Measurements from ENCODE around the gene SMYD3.
A peak's percentile ranks its signal among the peaks of the same experiment; 100 is the strongest.
"Not testable (repeated sequence)": the region's sequence is repeated elsewhere in the genome, so short reads cannot be mapped to it uniquely, and the experiment has no call there.

The SMYD3 gene

DNA sequence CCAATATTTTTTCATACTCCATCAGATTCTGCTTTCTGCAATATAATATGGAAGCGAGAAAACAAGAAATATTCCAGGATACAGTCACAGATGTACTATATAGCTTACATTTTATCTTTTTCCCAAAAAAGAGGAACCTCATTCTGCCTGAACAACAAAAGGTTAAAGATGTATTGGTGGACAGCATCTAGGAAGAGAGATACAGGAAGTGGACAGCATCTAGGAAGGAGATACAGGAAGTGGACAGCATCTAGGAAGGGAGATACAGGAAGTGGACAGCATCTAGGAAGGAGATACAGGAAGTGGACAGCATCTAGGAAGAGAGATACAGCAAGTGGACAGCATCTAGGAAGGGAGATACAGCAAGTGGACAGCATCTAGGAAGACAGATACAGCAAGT lies 483.0 kb downstream of the SMYD3 start:
- not testable (repeated sequence) for H3K9me3 ChIP-seq; DNase-seq (ENCODE audit: low spot score in 2 of 2); H3K27me3 ChIP-seq (ENCODE audit: low read depth); H3K36me3 ChIP-seq (replicated peaks); H3K4me3 ChIP-seq; H3K4me1 ChIP-seq
- in situ Hi-C loops (cut with MboI; ENCODE audit: low sequenced_read_pairs): loop anchor here (25.0 kb wide), 1 partner anchor 512 kb away; no protein-coding TSS in a partner anchor

DNA sequence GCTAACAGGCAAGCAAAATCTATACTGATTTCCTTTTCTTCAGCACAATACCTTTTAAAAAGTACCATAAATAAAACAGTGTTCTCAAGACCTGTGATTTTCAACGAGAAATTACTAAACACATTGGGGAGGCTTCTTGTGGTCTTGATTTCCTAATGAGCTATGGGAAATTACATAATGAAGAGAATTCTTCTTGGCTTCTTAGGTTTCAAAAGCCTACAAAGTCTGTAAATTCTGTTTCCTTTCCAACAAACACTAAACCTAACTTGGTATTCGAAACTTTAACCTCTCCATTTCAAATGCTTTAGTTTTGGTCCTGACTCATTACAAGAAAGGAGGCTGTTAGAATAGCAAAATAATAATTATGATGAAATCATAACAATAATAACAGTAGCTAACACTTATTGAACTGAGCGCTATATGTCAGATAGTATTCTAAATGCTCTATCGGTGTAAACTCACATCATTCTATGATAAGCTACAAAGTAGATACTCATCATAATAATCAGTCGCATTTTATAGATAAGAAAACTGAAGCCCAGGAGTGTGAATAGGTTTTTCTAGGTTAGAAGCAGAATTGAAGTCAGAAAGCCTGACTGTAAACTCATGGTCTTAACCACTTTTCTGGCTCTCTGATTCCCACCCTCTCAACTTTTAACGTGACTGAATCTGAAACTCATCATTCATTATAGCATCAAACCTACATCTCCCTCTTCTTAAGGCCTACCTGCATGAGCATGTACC lies 486.7 kb downstream of the SMYD3 start:
- H3K9me3 ChIP-seq: no peaks in the 10 kb centered on the region
- H3K27me3 ChIP-seq (ENCODE audit: low read depth): no peaks in the 10 kb centered on the region
- in situ Hi-C loops (cut with MboI; ENCODE audit: low sequenced_read_pairs): loop anchor here (25.0 kb wide), 1 partner anchor 508 kb away; no protein-coding TSS in a partner anchor
- no peak overlapping the region for H3K4me3 ChIP-seq
- H3K36me3 ChIP-seq (replicated peaks): no peaks in the 10 kb centered on the region
- no peaks in the 10 kb centered on the region for H3K4me1 ChIP-seq
- no peak for DNase-seq (ENCODE audit: low spot score in 2 of 2)

DNA sequence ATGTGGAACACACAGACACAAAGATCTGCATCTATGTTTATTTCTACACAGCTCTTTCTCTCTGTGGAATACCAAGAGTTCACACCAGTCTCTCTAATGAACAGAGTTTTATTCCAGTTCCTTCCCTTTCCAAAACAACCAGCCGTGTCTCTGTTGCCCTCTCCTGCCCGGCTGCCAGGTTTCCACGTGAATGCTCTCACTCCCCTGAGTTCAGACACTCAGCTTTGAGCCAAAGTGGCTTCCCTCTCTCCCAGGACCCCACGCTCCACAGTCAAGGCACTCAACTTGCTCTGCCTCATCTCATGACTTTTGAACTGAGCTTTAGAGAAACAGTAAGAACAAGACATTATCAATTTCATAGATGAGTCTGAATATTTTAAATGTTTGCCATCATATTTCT lies 488.9 kb downstream of the SMYD3 start:
- in situ Hi-C loops (cut with MboI; ENCODE audit: low sequenced_read_pairs): loop anchor here (10.0 to 25.0 kb wide), 2 partner anchors 427 to 506 kb away; no protein-coding TSS in a partner anchor
- no peaks in the 10 kb centered on the region for H3K27me3 ChIP-seq (ENCODE audit: low read depth)
- no peak for DNase-seq (ENCODE audit: low spot score in 2 of 2)
- no peaks in the 10 kb centered on the region for H3K36me3 ChIP-seq (replicated peaks)
- no peak overlapping the region for H3K4me3 ChIP-seq
- H3K9me3 ChIP-seq: no peaks in the 10 kb centered on the region
- H3K4me1 ChIP-seq: no peaks in the 10 kb centered on the region

- peak; percentile 20 to 34 for DNase-seq (ENCODE audit: low spot score in 2 of 2)
- in situ Hi-C loops (cut with MboI; ENCODE audit: low sequenced_read_pairs): loop anchor here (10.0 to 25.0 kb wide), 2 partner anchors 432 to 500 kb away; no protein-coding TSS in a partner anchor
Observed at GRCh38 chr1:246012341-246012740, 494.7 kb downstream of the SMYD3 start.

GRCh38 chr1:246010386-246010785 lies 496.7 kb downstream of the SMYD3 start:
- no peak overlapping the region for H3K4me3 ChIP-seq
- no peak for DNase-seq (ENCODE audit: low spot score in 2 of 2)
- H3K9me3 ChIP-seq: no peaks in the 10 kb centered on the region
- in situ Hi-C loops (cut with MboI; ENCODE audit: low sequenced_read_pairs): loop anchor here (10.0 to 25.0 kb wide), 2 partner anchors 434 to 498 kb away; no protein-coding TSS in a partner anchor
- no peaks in the 10 kb centered on the region for H3K4me1 ChIP-seq
- no peaks in the 10 kb centered on the region for H3K27me3 ChIP-seq (ENCODE audit: low read depth)
- H3K36me3 ChIP-seq (replicated peaks): no peaks in the 10 kb centered on the region

More at GRCh38 chr1:246012341-246012740, 494.7 kb downstream of the SMYD3 start:
- H3K9me3 ChIP-seq: no peaks in the 10 kb centered on the region
- no peaks in the 10 kb centered on the region for H3K27me3 ChIP-seq (ENCODE audit: low read depth)
- H3K36me3 ChIP-seq (replicated peaks): no peaks in the 10 kb centered on the region
- H3K4me3 ChIP-seq: no peak overlapping the region
- no peaks in the 10 kb centered on the region for H3K4me1 ChIP-seq

- H3K4me3 ChIP-seq: no peak overlapping the region
- in situ Hi-C loops (cut with MboI; ENCODE audit: low sequenced_read_pairs): loop anchor here (25.0 kb wide), 1 partner anchor 496 kb away; no protein-coding TSS in a partner anchor
- no peaks in the 10 kb centered on the region for H3K36me3 ChIP-seq (replicated peaks)
- no peaks in the 10 kb centered on the region for H3K4me1 ChIP-seq
- H3K27me3 ChIP-seq (ENCODE audit: low read depth): no peaks in the 10 kb centered on the region
- no peaks in the 10 kb centered on the region for H3K9me3 ChIP-seq
- DNase-seq (ENCODE audit: low spot score in 2 of 2): no peak
Observed at GRCh38 chr1:246008363-246008831, 498.7 kb downstream of the SMYD3 start.

- in situ Hi-C loops (cut with MboI; ENCODE audit: low sequenced_read_pairs): loop anchor here (25.0 kb wide), 1 partner anchor 493 kb away; no protein-coding TSS in a partner anchor
- Histone ChIP-seq H3K4me3 (no peak overlapping the region), H3K36me3 (replicated peaks) (no peaks in the 10 kb centered on the region), H3K27me3 (ENCODE audit: low read depth) (no peaks in the 10 kb centered on the region), H3K9me3 (no peaks in the 10 kb centered on the region), H3K4me1 (no peaks in the 10 kb centered on the region)
- DNase-seq (ENCODE audit: low spot score in 2 of 2): no peak
Observed at GRCh38 chr1:246005067-246005466, 502.0 kb downstream of the SMYD3 start.

GRCh38 chr1:246004301-246004700 lies 502.8 kb downstream of the SMYD3 start:
- no peaks in the 10 kb centered on the region for H3K9me3 ChIP-seq
- no peak overlapping the region for H3K4me3 ChIP-seq
- no peaks in the 10 kb centered on the region for H3K27me3 ChIP-seq (ENCODE audit: low read depth)
- in situ Hi-C loops (cut with MboI; ENCODE audit: low sequenced_read_pairs): loop anchor here (5.0 to 25.0 kb wide), 2 partner anchors 492 to 847 kb away; no protein-coding TSS in a partner anchor
- no peaks in the 10 kb centered on the region for H3K4me1 ChIP-seq
- no peak for DNase-seq (ENCODE audit: low spot score in 2 of 2)
- H3K36me3 ChIP-seq (replicated peaks): no peaks in the 10 kb centered on the region

DNA sequence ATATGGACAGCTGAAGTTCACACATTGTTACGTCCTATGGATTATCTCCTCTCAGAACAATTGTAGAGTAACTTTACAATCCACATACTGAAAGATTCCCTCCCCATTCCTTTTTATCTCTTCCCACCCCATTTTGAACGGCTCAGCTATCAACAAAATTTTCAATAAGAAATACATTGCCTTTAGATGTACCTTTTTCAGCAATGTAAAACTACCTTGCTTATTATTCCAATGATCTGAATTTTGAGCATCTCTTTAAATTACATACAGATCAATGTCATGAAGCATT lies 503.7 kb downstream of the SMYD3 start:
- DNase-seq (ENCODE audit: low spot score in 2 of 2): no peak
- in situ Hi-C loops (cut with MboI; ENCODE audit: low sequenced_read_pairs): loop anchor here (5.0 to 25.0 kb wide), 2 partner anchors 491 to 846 kb away; no protein-coding TSS in a partner anchor
- Histone ChIP-seq H3K9me3 (no peaks in the 10 kb centered on the region), H3K4me1 (no peaks in the 10 kb centered on the region), H3K36me3 (replicated peaks) (no peaks in the 10 kb centered on the region), H3K4me3 (no peak overlapping the region), H3K27me3 (ENCODE audit: low read depth) (no peaks in the 10 kb centered on the region)

DNA sequence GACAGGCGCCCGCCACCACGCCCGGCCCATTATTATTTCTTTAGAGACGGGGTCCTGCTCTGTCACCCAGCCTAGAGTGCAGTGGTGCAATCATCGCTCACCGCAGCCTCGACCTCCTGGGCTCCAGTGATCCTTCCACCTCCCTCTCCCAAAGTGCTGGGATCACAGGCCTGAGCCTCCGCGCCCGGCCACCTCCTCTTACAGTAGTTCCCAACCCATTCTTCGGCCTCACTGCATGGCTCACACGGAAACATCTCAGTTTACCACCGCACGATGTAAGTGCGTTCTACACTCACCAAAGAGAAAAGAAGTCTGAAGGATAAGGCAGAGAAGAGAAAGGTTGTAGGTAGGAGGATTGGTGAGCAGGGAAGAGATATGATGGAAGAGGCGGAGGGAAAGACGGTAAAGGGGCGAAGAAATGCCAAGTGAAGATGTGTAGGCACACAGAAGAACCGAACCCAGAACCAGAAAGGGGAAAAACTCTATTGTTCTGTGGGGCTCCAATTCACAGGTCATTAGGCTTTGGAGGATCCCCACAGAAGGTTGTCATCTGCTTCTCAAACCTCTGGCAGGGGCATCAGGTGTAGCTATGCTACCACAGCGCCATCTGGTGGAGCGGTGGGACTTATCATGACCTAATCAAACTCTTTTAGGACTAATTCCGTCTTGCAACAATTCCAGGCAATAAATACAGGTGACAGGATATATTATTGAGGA lies 504.2 kb downstream of the SMYD3 start:
- H3K36me3 ChIP-seq (replicated peaks): no peaks in the 10 kb centered on the region

GRCh38 chr1:246001837-246002230 lies 505.2 kb downstream of the SMYD3 start:
- H3K4me1 ChIP-seq: no peaks in the 10 kb centered on the region
- no peaks in the 10 kb centered on the region for H3K9me3 ChIP-seq
- H3K4me3 ChIP-seq: no peak overlapping the region
- no peak for DNase-seq (ENCODE audit: low spot score in 2 of 2)
- no peaks in the 10 kb centered on the region for H3K36me3 ChIP-seq (replicated peaks)
- no peaks in the 10 kb centered on the region for H3K27me3 ChIP-seq (ENCODE audit: low read depth)
- in situ Hi-C loops (cut with MboI; ENCODE audit: low sequenced_read_pairs): loop anchor here (5.0 to 25.0 kb wide), 2 partner anchors 490 to 845 kb away; no protein-coding TSS in a partner anchor

More for the DNA sequence above, 504.2 kb downstream of the SMYD3 start:
- Histone ChIP-seq H3K4me1 (no peaks in the 10 kb centered on the region), H3K9me3 (no peaks in the 10 kb centered on the region), H3K4me3 (no peak overlapping the region), H3K27me3 (ENCODE audit: low read depth) (no peaks in the 10 kb centered on the region)
- DNase-seq (ENCODE audit: low spot score in 2 of 2): peak; percentile 64 to 89
- in situ Hi-C loops (cut with MboI; ENCODE audit: low sequenced_read_pairs): loop anchor here (5.0 to 25.0 kb wide), 2 partner anchors 491 to 846 kb away; no protein-coding TSS in a partner anchor

GRCh38 chr1:246001142-246001836 lies 505.8 kb downstream of the SMYD3 start:
- H3K4me3 ChIP-seq: no peak overlapping the region
- no peaks in the 10 kb centered on the region for H3K27me3 ChIP-seq (ENCODE audit: low read depth)
- in situ Hi-C loops (cut with MboI; ENCODE audit: low sequenced_read_pairs): loop anchor here (5.0 to 25.0 kb wide), 2 partner anchors 489 to 844 kb away; no protein-coding TSS in a partner anchor
- DNase-seq (ENCODE audit: low spot score in 2 of 2): no peak
- no peaks in the 10 kb centered on the region for H3K9me3 ChIP-seq
- H3K4me1 ChIP-seq: no peaks in the 10 kb centered on the region
- H3K36me3 ChIP-seq (replicated peaks): no peaks in the 10 kb centered on the region

DNA sequence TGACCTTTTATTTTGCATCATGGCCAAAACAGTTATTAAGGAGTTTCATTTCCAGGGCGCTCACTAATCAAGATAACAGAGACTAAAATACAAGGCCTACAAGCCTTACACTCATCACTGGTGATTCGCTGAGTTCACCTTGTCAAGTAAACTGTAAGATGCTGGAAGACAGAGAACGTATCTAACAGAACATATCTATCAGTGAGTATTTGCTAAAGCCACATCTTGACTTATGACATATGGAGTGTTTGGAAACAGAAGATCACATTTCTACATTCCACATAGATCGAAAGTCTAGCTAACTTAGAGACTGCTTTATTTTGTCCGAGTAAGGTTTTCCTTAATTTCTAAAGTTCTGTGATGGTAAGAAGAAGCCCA lies 506.5 kb downstream of the SMYD3 start:
- DNase-seq (ENCODE audit: low spot score in 2 of 2): no peak
- H3K9me3 ChIP-seq: no peaks in the 10 kb centered on the region
- H3K27me3 ChIP-seq (ENCODE audit: low read depth): no peaks in the 10 kb centered on the region
- no peaks in the 10 kb centered on the region for H3K4me1 ChIP-seq
- in situ Hi-C loops (cut with MboI; ENCODE audit: low sequenced_read_pairs): loop anchor here (5.0 to 25.0 kb wide), 2 partner anchors 488 to 843 kb away; no protein-coding TSS in a partner anchor
- H3K36me3 ChIP-seq (replicated peaks): no peaks in the 10 kb centered on the region
- H3K4me3 ChIP-seq: no peak overlapping the region

Data from HAP-1 (cell line).